Measurements from ENCODE around the gene DEFB113. TPM values are rescaled to one million over a fixed set of nuclear protein-coding genes. Genes with fewer than 3 reads are reported as not detected.

Gene DEFB113
- not detected for polyA plus RNA-seq (ENCODE audit: insufficient read length in 3 of 3)
- long read RNA-seq, donor 1 = 0 reads
- long read RNA-seq, donor 2 = 0 reads
- long read RNA-seq, donor 3 = 0 reads
- long read RNA-seq, donor 4 = 0 reads
- long read RNA-seq, donor 5 = 0 reads
- long read RNA-seq, donor 6 = 0 reads
- long read RNA-seq, donor 7 = 0 reads
- long read RNA-seq, donor 8 = 0 reads
- long read RNA-seq, donor 9 = 0 reads
- long read RNA-seq, donor 10 = 0 reads
- long read RNA-seq, donor 11 = 0 reads
- long read RNA-seq, donor 12 = 0 reads
- long read RNA-seq, donor 13 = 0 reads
- long read RNA-seq, donor 14 = 0 reads
- long read RNA-seq, donor 15 = 0 reads
- long read RNA-seq, donor 16 = 0 reads

GRCh38 chr6:49969605-49970004 lies at the start of gene DEFB113:
Gene DEFB113 (minus strand): TSS chr6:49969625. CDS start chr6:49969625, 0 bp downstream.
- DNase-seq (ENCODE audit: extremely low read depth in 1 of 11, low read depth in 9 of 11, low spot score in 4 of 11) = no peak

- DNase-seq (ENCODE audit: extremely low read depth in 1 of 11, low read depth in 9 of 11, low spot score in 4 of 11) = no peak
Measured at GRCh38 chr6:50007819-50008218, 38.4 kb upstream of the DEFB113 start.

GRCh38 chr6:50003139-50003538 lies 33.7 kb upstream of the DEFB113 start:
- no peak for DNase-seq (ENCODE audit: extremely low read depth in 1 of 11, low read depth in 9 of 11, low spot score in 4 of 11)

GRCh38 chr6:49995278-49995677 lies 25.9 kb upstream of the DEFB113 start:
- no peak for DNase-seq (ENCODE audit: extremely low read depth in 1 of 11, low read depth in 9 of 11, low spot score in 4 of 11)

- no peak for DNase-seq (ENCODE audit: extremely low read depth in 1 of 11, low read depth in 9 of 11, low spot score in 4 of 11)
Measured at GRCh38 chr6:49988900-49989299, 19.5 kb upstream of the DEFB113 start.

- no peak for DNase-seq (ENCODE audit: extremely low read depth in 1 of 11, low read depth in 9 of 11, low spot score in 4 of 11)
Measured at GRCh38 chr6:49987749-49988148, 18.3 kb upstream of the DEFB113 start.

- DNase-seq (ENCODE audit: extremely low read depth in 1 of 11, low read depth in 9 of 11, low spot score in 4 of 11) = no peak
Measured at GRCh38 chr6:49986551-49986950, 17.1 kb upstream of the DEFB113 start.

- no peak for DNase-seq (ENCODE audit: extremely low read depth in 1 of 11, low read depth in 9 of 11, low spot score in 4 of 11)
Measured at GRCh38 chr6:49982046-49982445, 12.6 kb upstream of the DEFB113 start.

GRCh38 chr6:49980898-49981297 lies 11.5 kb upstream of the DEFB113 start:
- DNase-seq (ENCODE audit: extremely low read depth in 1 of 11, low read depth in 9 of 11, low spot score in 4 of 11) = no peak

- DNase-seq (ENCODE audit: extremely low read depth in 1 of 11, low read depth in 9 of 11, low spot score in 4 of 11) = no peak
Measured at GRCh38 chr6:49979584-49979983, 10.2 kb upstream of the DEFB113 start.

- no peak for DNase-seq (ENCODE audit: extremely low read depth in 1 of 11, low read depth in 9 of 11, low spot score in 4 of 11)
Measured at GRCh38 chr6:49978332-49979226, 9.2 kb upstream of the DEFB113 start.

- DNase-seq (ENCODE audit: extremely low read depth in 1 of 11, low read depth in 9 of 11, low spot score in 4 of 11) = no peak
Measured at GRCh38 chr6:49966823-49967222, 2.6 kb downstream of the DEFB113 start.

GRCh38 chr6:49966334-49966733 lies 3.1 kb downstream of the DEFB113 start:
- DNase-seq (ENCODE audit: extremely low read depth in 1 of 11, low read depth in 9 of 11, low spot score in 4 of 11) = no peak

GRCh38 chr6:49964064-49964463 lies 5.4 kb downstream of the DEFB113 start, which contains the start of gene DEFB114:
Gene DEFB114 (minus strand): TSS chr6:49964164. CDS start chr6:49964105, 59 bp downstream.
- DNase-seq (ENCODE audit: extremely low read depth in 1 of 11, low read depth in 9 of 11, low spot score in 4 of 11) = no peak

GRCh38 chr6:49958180-49958579 lies 11.2 kb downstream of the DEFB113 start:
- no peak for DNase-seq (ENCODE audit: extremely low read depth in 1 of 11, low read depth in 9 of 11, low spot score in 4 of 11)

GRCh38 chr6:49955847-49956246 lies 13.6 kb downstream of the DEFB113 start:
- no peak for DNase-seq (ENCODE audit: extremely low read depth in 1 of 11, low read depth in 9 of 11, low spot score in 4 of 11)

- no peak for DNase-seq (ENCODE audit: extremely low read depth in 1 of 11, low read depth in 9 of 11, low spot score in 4 of 11)
Measured at GRCh38 chr6:49951926-49952325, 17.5 kb downstream of the DEFB113 start.

GRCh38 chr6:49950415-49950751 lies 19.0 kb downstream of the DEFB113 start:
- no peak for DNase-seq (ENCODE audit: extremely low read depth in 1 of 11, low read depth in 9 of 11, low spot score in 4 of 11)

- no peak for DNase-seq (ENCODE audit: extremely low read depth in 1 of 11, low read depth in 9 of 11, low spot score in 4 of 11)
Measured at GRCh38 chr6:49949062-49949461, 20.4 kb downstream of the DEFB113 start.

- DNase-seq (ENCODE audit: extremely low read depth in 1 of 11, low read depth in 9 of 11, low spot score in 4 of 11) = no peak
Measured at GRCh38 chr6:49946835-49947234, 22.6 kb downstream of the DEFB113 start.
